Measurements from ENCODE around the gene HAVCR1. TPM values are rescaled to one million over a fixed set of nuclear protein-coding genes. Genes with fewer than 3 reads are reported as not detected.

HAVCR1 gene
- total and polyA plus RNA-seq, 12 donors: 0.15 to 0.36 (median 0.19) TPM; not detected in 9

GRCh38 chr5:157088342-157088990 is 29.6 kb upstream of the HAVCR1 start:
- Histone ChIP-seq H3K4me1 (no peaks in the 10 kb centered on the region), H3K9me3 (no peaks in the 10 kb centered on the region), H3K36me3 (peaks cover 0 to 72% (median 0%) of the 10 kb centered on the region in 9 donors), H3K4me3 (no peak overlapping the region), H3K27ac (no peak overlapping the region), H3K27me3 (no peaks in the 10 kb centered on the region)
- TF ChIP-seq CTCF (IDR thresholded peaks at IDR 0.05): no peak
- intact Hi-C loops (cut with DNase I): no loop called here
- WGBS, 2 donors: 81 to 84% methylated on average over 3 of the region's 3 CpGs
- DNase-seq (no peak), ATAC-seq (no peak)

GRCh38 chr5:157086751-157087359 is 27.9 kb upstream of the HAVCR1 start:
- no peak for TF ChIP-seq CTCF (IDR thresholded peaks at IDR 0.05)
- no peaks in the 10 kb centered on the region for H3K27me3 ChIP-seq
- no peaks in the 10 kb centered on the region for H3K4me1 ChIP-seq
- H3K9me3 ChIP-seq: no peaks in the 10 kb centered on the region
- ATAC-seq (no peak), DNase-seq (no peak)
- WGBS, 2 donors: 86 to 89% methylated on average over 8 of the region's 8 CpGs
- no peak overlapping the region for H3K27ac ChIP-seq
- H3K36me3 ChIP-seq: peaks cover 0 to 57% (median 0%) of the 10 kb centered on the region in 9 donors
- intact Hi-C loops (cut with DNase I): no loop called here
- no peak overlapping the region for H3K4me3 ChIP-seq

GRCh38 chr5:157085930-157086329 is 27.0 kb upstream of the HAVCR1 start:
- no peak for TF ChIP-seq CTCF (IDR thresholded peaks at IDR 0.05)
- H3K27ac ChIP-seq: no peak overlapping the region
- intact Hi-C loops (cut with DNase I): no loop called here
- WGBS, 2 donors: 61 to 68% methylated on average over 4 of the region's 4 CpGs
- no peak overlapping the region for H3K4me3 ChIP-seq
- ATAC-seq: no peak
- H3K9me3 ChIP-seq: no peaks in the 10 kb centered on the region
- peaks cover 0 to 49% (median 0%) of the 10 kb centered on the region in 9 donors for H3K36me3 ChIP-seq
- no peaks in the 10 kb centered on the region for H3K27me3 ChIP-seq
- no peaks in the 10 kb centered on the region for H3K4me1 ChIP-seq
- no peak for DNase-seq

GRCh38 chr5:157080286-157080685 is 21.4 kb upstream of the HAVCR1 start:
- Histone ChIP-seq H3K4me1 (peaks cover 0 to 13% (median 0%) of the 10 kb centered on the region in 9 donors), H3K4me3 (no peak overlapping the region), H3K9me3 (no peaks in the 10 kb centered on the region), H3K27me3 (no peaks in the 10 kb centered on the region), H3K27ac (no peak overlapping the region), H3K36me3 (no peaks in the 10 kb centered on the region)
- DNase-seq: no peak
- ATAC-seq: no peak
- TF ChIP-seq CTCF (IDR thresholded peaks at IDR 0.05): no peak
- intact Hi-C loops (cut with DNase I): no loop called here
- 77 to 79% methylated on average over 2 of the region's 2 CpGs for WGBS, 2 donors
